GM23338 (cell line): ENCODE results near the gene PSMG1.

Source experiments
- CREB1 ChIP-seq: fragments of 250-450 bp; sonication (Bioruptor Pico); IDR thresholded peaks from 2 replicates; pipeline ENCODE4 v1.5.0; 2020; ENCODE audit warnings: low read depth, mild to moderate bottlenecking, moderate library complexity
- EZH2 ChIP-seq: fragments of 200-600 bp; sonication (generic); IDR thresholded peaks from one replicate; pipeline ENCODE4 v1.8.0; 2017; ENCODE audit warnings: antibody characterized with exemption, mild to moderate bottlenecking, low read depth; ENCODE audit not compliant: unreplicated experiment
- EZH2phosphoT487 ChIP-seq: fragments of 200-600 bp; sonication (generic); IDR thresholded peaks from one replicate; pipeline ENCODE4 v1.8.1; 2018; ENCODE audit warnings: antibody characterized with exemption; ENCODE audit not compliant: unreplicated experiment
- POLR2AphosphoS5 ChIP-seq: IDR thresholded peaks from 2 replicates; pipeline ENCODE4 v1.6.1; 2016; ENCODE audit warnings: antibody characterized with exemption, low read depth
- ZNF331 ChIP-seq: fragments of 250-450 bp; sonication (Bioruptor Pico); IDR thresholded peaks from 2 replicates; pipeline ENCODE4 v1.5.0; 2020; ENCODE audit warnings: low read depth, mild to moderate bottlenecking, moderate library complexity
- TF ChIP-seq, protein P1 (sequence below), 2 experiments: fragments of 200-600 bp in 1 of 2; sonication (generic) in 1 of 2; conservative IDR thresholded peaks; 2 replicates each; pipeline versions ENCODE4 v1.5.1 to v1.6.1; 2016 to 2017; ENCODE audit warnings: antibody characterized with exemption in 2 of 2, low read depth in 2 of 2, mild to moderate bottlenecking in 2 of 2, moderate library complexity in 1 of 2
- TF ChIP-seq, protein P2 (sequence below): fragments of 250-450 bp; sonication (Bioruptor Pico); IDR thresholded peaks from 2 replicates; pipeline ENCODE4 v1.5.0; 2020; ENCODE audit warnings: mild to moderate bottlenecking, moderate library complexity
- TF ChIP-seq, protein P3 (sequence below): IDR thresholded peaks from one replicate; pipeline ENCODE4 v1.6.1; 2018; ENCODE audit warnings: antibody characterized with exemption; ENCODE audit not compliant: unreplicated experiment
- TF ChIP-seq, protein P4 (sequence below): IDR thresholded peaks from 2 replicates; pipeline ENCODE4 v1.6.1; 2016; ENCODE audit warnings: antibody characterized with exemption

DNA sequence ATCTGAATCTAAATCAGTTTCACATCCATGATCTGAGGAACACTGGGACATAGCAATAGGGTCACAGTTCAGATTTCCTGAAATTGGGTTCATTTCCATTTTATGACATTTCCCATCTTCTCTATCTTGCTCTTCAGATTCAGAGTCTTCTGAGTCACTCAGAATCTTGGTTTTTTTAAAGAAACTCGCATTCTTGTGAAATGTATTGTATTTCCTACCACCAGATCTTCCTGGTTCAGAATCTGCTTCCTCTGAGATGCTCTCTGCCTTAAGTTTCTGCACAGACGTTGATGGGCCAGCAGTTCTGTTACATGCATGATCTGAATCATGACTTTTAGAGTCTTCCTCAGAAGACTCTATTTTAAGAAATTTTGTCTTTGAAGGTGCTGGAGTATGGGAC is 15.5 kb upstream of the PSMG1 start:
- TF ChIP-seq, protein P1, sequence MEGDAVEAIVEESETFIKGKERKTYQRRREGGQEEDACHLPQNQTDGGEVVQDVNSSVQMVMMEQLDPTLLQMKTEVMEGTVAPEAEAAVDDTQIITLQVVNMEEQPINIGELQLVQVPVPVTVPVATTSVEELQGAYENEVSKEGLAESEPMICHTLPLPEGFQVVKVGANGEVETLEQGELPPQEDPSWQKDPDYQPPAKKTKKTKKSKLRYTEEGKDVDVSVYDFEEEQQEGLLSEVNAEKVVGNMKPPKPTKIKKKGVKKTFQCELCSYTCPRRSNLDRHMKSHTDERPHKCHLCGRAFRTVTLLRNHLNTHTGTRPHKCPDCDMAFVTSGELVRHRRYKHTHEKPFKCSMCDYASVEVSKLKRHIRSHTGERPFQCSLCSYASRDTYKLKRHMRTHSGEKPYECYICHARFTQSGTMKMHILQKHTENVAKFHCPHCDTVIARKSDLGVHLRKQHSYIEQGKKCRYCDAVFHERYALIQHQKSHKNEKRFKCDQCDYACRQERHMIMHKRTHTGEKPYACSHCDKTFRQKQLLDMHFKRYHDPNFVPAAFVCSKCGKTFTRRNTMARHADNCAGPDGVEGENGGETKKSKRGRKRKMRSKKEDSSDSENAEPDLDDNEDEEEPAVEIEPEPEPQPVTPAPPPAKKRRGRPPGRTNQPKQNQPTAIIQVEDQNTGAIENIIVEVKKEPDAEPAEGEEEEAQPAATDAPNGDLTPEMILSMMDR (conservative IDR thresholded peaks at IDR 0.05; ENCODE audit: low read depth in 2 of 2), result no peak
- TF ChIP-seq EZH2phosphoT487 (no peak), EZH2 (no peak), POLR2AphosphoS5 (no peak), ZNF331 (CRISPR knock-in tag) (no peak), CREB1 (CRISPR knock-in tag) (no peak)
- TF ChIP-seq, protein P2, sequence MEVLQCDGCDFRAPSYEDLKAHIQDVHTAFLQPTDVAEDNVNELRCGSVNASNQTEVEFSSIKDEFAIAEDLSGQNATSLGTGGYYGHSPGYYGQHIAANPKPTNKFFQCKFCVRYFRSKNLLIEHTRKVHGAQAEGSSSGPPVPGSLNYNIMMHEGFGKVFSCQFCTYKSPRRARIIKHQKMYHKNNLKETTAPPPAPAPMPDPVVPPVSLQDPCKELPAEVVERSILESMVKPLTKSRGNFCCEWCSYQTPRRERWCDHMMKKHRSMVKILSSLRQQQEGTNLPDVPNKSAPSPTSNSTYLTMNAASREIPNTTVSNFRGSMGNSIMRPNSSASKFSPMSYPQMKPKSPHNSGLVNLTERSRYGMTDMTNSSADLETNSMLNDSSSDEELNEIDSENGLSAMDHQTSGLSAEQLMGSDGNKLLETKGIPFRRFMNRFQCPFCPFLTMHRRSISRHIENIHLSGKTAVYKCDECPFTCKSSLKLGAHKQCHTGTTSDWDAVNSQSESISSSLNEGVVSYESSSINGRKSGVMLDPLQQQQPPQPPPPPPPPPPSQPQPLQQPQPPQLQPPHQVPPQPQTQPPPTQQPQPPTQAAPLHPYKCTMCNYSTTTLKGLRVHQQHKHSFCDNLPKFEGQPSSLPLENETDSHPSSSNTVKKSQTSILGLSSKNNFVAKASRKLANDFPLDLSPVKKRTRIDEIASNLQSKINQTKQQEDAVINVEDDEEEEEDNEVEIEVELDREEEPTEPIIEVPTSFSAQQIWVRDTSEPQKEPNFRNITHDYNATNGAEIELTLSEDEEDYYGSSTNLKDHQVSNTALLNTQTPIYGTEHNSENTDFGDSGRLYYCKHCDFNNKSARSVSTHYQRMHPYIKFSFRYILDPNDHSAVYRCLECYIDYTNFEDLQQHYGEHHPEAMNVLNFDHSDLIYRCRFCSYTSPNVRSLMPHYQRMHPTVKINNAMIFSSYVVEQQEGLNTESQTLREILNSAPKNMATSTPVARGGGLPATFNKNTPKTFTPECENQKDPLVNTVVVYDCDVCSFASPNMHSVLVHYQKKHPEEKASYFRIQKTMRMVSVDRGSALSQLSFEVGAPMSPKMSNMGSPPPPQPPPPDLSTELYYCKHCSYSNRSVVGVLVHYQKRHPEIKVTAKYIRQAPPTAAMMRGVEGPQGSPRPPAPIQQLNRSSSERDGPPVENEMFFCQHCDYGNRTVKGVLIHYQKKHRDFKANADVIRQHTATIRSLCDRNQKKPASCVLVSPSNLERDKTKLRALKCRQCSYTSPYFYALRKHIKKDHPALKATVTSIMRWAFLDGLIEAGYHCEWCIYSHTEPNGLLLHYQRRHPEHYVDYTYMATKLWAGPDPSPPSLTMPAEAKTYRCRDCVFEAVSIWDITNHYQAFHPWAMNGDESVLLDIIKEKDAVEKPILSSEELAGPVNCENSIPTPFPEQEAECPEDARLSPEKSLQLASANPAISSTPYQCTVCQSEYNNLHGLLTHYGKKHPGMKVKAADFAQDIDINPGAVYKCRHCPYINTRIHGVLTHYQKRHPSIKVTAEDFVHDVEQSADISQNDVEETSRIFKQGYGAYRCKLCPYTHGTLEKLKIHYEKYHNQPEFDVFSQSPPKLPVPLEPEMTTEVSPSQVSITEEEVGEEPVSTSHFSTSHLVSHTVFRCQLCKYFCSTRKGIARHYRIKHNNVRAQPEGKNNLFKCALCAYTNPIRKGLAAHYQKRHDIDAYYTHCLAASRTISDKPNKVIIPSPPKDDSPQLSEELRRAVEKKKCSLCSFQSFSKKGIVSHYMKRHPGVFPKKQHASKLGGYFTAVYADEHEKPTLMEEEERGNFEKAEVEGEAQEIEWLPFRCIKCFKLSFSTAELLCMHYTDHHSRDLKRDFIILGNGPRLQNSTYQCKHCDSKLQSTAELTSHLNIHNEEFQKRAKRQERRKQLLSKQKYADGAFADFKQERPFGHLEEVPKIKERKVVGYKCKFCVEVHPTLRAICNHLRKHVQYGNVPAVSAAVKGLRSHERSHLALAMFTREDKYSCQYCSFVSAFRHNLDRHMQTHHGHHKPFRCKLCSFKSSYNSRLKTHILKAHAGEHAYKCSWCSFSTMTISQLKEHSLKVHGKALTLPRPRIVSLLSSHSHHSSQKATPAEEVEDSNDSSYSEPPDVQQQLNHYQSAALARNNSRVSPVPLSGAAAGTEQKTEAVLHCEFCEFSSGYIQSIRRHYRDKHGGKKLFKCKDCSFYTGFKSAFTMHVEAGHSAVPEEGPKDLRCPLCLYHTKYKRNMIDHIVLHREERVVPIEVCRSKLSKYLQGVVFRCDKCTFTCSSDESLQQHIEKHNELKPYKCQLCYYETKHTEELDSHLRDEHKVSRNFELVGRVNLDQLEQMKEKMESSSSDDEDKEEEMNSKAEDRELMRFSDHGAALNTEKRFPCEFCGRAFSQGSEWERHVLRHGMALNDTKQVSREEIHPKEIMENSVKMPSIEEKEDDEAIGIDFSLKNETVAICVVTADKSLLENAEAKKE, result no peak
- TF ChIP-seq, protein P3, sequence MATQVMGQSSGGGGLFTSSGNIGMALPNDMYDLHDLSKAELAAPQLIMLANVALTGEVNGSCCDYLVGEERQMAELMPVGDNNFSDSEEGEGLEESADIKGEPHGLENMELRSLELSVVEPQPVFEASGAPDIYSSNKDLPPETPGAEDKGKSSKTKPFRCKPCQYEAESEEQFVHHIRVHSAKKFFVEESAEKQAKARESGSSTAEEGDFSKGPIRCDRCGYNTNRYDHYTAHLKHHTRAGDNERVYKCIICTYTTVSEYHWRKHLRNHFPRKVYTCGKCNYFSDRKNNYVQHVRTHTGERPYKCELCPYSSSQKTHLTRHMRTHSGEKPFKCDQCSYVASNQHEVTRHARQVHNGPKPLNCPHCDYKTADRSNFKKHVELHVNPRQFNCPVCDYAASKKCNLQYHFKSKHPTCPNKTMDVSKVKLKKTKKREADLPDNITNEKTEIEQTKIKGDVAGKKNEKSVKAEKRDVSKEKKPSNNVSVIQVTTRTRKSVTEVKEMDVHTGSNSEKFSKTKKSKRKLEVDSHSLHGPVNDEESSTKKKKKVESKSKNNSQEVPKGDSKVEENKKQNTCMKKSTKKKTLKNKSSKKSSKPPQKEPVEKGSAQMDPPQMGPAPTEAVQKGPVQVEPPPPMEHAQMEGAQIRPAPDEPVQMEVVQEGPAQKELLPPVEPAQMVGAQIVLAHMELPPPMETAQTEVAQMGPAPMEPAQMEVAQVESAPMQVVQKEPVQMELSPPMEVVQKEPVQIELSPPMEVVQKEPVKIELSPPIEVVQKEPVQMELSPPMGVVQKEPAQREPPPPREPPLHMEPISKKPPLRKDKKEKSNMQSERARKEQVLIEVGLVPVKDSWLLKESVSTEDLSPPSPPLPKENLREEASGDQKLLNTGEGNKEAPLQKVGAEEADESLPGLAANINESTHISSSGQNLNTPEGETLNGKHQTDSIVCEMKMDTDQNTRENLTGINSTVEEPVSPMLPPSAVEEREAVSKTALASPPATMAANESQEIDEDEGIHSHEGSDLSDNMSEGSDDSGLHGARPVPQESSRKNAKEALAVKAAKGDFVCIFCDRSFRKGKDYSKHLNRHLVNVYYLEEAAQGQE, result no peak
- TF ChIP-seq, protein P4, sequence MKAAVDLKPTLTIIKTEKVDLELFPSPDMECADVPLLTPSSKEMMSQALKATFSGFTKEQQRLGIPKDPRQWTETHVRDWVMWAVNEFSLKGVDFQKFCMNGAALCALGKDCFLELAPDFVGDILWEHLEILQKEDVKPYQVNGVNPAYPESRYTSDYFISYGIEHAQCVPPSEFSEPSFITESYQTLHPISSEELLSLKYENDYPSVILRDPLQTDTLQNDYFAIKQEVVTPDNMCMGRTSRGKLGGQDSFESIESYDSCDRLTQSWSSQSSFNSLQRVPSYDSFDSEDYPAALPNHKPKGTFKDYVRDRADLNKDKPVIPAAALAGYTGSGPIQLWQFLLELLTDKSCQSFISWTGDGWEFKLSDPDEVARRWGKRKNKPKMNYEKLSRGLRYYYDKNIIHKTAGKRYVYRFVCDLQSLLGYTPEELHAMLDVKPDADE, result no peak
